Heart left ventricle (tissue), 16 donors: ENCODE results near the gene CLTC. TPM values are rescaled to one million over a fixed set of nuclear protein-coding genes. Genes with fewer than 3 reads are reported as not detected.

ENCODE experiments used
- ATAC-seq, 4 donors: fragments of 200-7000 bp; cut with Tn5 transposase; one replicate each; pipeline ENCODE4 v1.9.1; 2020 to 2022; ENCODE audit warnings: moderate library complexity in 4 of 4, mild to moderate bottlenecking in 3 of 4, moderate number of reproducible peaks in 1 of 4
- DNase-seq, 5 donors: peaks; one replicate each; pipeline ENCODE4 v3.0.0-alpha.2; 2020
- H3K27ac ChIP-seq, 12 donors: fragments of 200-600 bp; sonication (generic) in 4 of 12; one replicate each; pipeline versions ENCODE4 v1.5.0 to v1.8.0; 2016 to 2022; ENCODE audit warnings: mild to moderate bottlenecking in 2 of 12
- H3K27me3 ChIP-seq, 9 donors: fragments of 200-600 bp; sonication (generic) in 2 of 9; one replicate each; pipeline versions ENCODE4 v1.5.1 to v1.8.0; 2016 to 2022; ENCODE audit warnings: mild to moderate bottlenecking in 3 of 9
- H3K36me3 ChIP-seq, 9 donors: fragments of 200-600 bp; sonication (generic) in 2 of 9; one replicate each; pipeline versions ENCODE4 v1.5.0 to v1.8.0; 2018 to 2022; ENCODE audit warnings: mild to moderate bottlenecking in 2 of 9
- H3K4me1 ChIP-seq, 12 donors: fragments of 200-600 bp; sonication (generic) in 4 of 12; one replicate each; pipeline versions ENCODE4 v1.5.0 to v1.8.0; 2016 to 2022; ENCODE audit warnings: mild to moderate bottlenecking in 3 of 12
- H3K4me3 ChIP-seq, 12 donors: fragments of 200-600 bp; sonication (generic) in 4 of 12; one replicate each; pipeline versions ENCODE4 v1.5.0 to v1.8.0; 2017 to 2022; ENCODE audit warnings: mild to moderate bottlenecking in 9 of 12, moderate library complexity in 4 of 12
- H3K9me3 ChIP-seq, 12 donors: fragments of 200-600 bp; sonication (generic) in 4 of 12; one replicate each; pipeline versions ENCODE4 v1.5.0 to v1.8.0; 2016 to 2022; ENCODE audit warnings: mild to moderate bottlenecking in 1 of 12
- POLR2A ChIP-seq, 2 donors: fragments of 450-650 bp; IDR thresholded peaks; one replicate each; pipeline ENCODE4 v1.6.1; 2017; ENCODE audit warnings: antibody characterized with exemption in 2 of 2, mild to moderate bottlenecking in 2 of 2, moderate library complexity in 2 of 2
- WGBS, 4 donors: extraction: QIAGEN DNeasy Blood & Tissue Kit in 2 of 4; methylation state at CpG; one replicate each; pipeline versions ENCODE4 v1.1.5 to v1.1.7; 2013 to 2018; 5-methylcytosine and 5-hydroxymethylcytosine counted together
- intact Hi-C, 10 donors: fragments of 100-400 bp; cut with DNase I; formaldehyde crosslinking; loops; one replicate each; pipeline versions ENCODE4 v1.11.1 to v1.14.2; 2022
- polyA plus RNA-seq, 2 donors: library from polyadenylated mRNA; stranded (reverse); fragments of 200-250 nt; gene quantifications; one replicate each; pipeline ENCODE4 v1.2.3, GENCODE V29; 2013
- total RNA-seq, 9 donors: library from RNA; depleted of rRNA in 2 of 9; stranded (reverse); fragments of >200 nt in 2 of 9; fragmentation: NEBNext Ultra II Directional in 3 of 9; extraction: Animal tissue kit (Norgen Biotek cat#: 25700) in 3 of 9; gene quantifications; one replicate each; pipeline versions ENCODE4 v1.1.0 to v1.2.4, GENCODE V29; 2016 to 2023
- TF ChIP-seq, protein P1 (sequence below), 12 donors: fragments of 200-600 bp; sonication (generic) in 4 of 12; IDR thresholded peaks; one replicate each; pipeline versions ENCODE4 v1.5.0 to v1.8.0; 2018 to 2022; ENCODE audit warnings: antibody characterized with exemption in 12 of 12, mild to moderate bottlenecking in 5 of 12
- donor health status: ischemic (EF 13 %, LVEDD 7.1; RV severe dilation, severe dysfunction).
- donor health status: healthy with polysubstance abuse.
- donor health status: DM: no; HTN: yes; CAD: no.
- donor health status: DM: no; HTN: no; CAD: no.
- donor health status: ischemic (EF 25% LVEDD 6.9; RV normal size, moderate dysfunction).
- donor health status: ischemic (EF 25% LVEDD 5.7; RV mildly dilated, moderate dysfunction).
- donor health status: healthy.
- donor health status: DM: yes; HTN: yes; CAD: no.
- donor health status: ischemic (EF 35%, LVEDD 5.7; RV mildly dilated, moderate dysfunction).
- donor health status: nonischemic (EF 11% LVEDD 7.7; RV severe dilation, severe dysfunction).
- donor health status: DM: yes; HTN: yes; CAD: no.
- donor health status: PGD.
- donor health status: ischemic (EF 29% LVEDD 5.4; RV normal size, mild dysfunction).
- donor health status: nonischemic (EF 23%, LVEDD 6.1; RV moderate dilation, normal function).

CLTC gene
- total and polyA plus RNA-seq, 11 donors: 49.8 to 242 (median 178) TPM

DNA sequence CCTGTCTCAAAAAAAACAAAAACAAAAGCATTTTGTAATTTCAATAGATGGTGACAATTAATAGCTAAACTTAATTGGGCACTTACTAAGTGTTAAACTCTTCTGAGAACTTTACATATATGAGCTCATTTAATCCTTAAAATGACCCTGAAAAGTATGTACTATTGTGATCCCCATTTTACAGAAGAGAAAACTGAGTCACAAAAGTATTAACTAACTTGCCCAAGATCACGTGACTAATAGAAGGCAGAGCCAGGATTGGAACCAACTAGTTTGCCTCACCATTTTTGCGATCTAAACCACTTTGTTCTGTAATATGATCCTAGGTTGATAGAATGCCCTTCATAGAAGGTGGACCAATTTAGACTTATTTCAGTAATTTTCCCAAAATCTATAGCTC lies 114.0 kb downstream of the CLTC start:
- no peak for ATAC-seq
- peaks cover 0 to 57% (median 42%) of the 10 kb centered on the region in 9 donors for H3K36me3 ChIP-seq
- peaks cover 0 to 20% (median 0%) of the 10 kb centered on the region in 12 donors for H3K4me1 ChIP-seq
- H3K27ac ChIP-seq: no peak overlapping the region
- no peaks in the 10 kb centered on the region for H3K9me3 ChIP-seq
- no peak for DNase-seq
- TF ChIP-seq POLR2A (IDR thresholded peaks at IDR 0.05): no peak
- TF ChIP-seq, protein P1, sequence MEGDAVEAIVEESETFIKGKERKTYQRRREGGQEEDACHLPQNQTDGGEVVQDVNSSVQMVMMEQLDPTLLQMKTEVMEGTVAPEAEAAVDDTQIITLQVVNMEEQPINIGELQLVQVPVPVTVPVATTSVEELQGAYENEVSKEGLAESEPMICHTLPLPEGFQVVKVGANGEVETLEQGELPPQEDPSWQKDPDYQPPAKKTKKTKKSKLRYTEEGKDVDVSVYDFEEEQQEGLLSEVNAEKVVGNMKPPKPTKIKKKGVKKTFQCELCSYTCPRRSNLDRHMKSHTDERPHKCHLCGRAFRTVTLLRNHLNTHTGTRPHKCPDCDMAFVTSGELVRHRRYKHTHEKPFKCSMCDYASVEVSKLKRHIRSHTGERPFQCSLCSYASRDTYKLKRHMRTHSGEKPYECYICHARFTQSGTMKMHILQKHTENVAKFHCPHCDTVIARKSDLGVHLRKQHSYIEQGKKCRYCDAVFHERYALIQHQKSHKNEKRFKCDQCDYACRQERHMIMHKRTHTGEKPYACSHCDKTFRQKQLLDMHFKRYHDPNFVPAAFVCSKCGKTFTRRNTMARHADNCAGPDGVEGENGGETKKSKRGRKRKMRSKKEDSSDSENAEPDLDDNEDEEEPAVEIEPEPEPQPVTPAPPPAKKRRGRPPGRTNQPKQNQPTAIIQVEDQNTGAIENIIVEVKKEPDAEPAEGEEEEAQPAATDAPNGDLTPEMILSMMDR (IDR thresholded peaks at IDR 0.05): no peak
- no peaks in the 10 kb centered on the region for H3K27me3 ChIP-seq
- WGBS, 4 donors: 96 to 99% (median 97%) methylated on average over 2 of the region's 2 CpGs
- H3K4me3 ChIP-seq: no peak overlapping the region
- intact Hi-C loops: loop anchor here in 1 of 10 donors (10.0 kb wide), 1 partner anchor 311 kb away; no protein-coding TSS in a partner anchor

DNA sequence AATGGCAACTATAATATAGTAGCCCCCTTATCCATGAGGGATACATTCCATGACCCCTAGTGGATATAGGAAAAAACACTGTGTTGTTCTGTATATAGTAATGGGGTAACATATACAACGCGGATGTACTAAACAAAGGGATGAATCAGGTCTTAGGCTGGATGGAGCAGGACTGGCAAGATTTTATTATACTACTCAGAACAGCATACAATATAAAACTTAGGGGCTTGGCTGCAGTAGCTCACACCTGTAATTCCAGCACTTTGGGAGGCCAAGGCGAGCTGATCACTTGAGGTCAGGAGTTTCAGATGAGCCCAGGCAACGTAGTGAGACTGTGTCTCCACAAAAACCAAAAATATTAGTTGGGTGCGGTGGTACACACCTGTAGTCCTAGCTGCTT lies 114.5 kb downstream of the CLTC start:
- intact Hi-C loops: loop anchor here in 1 of 10 donors (10.0 kb wide), 1 partner anchor 311 kb away; no protein-coding TSS in a partner anchor
- no peaks in the 10 kb centered on the region for H3K27me3 ChIP-seq
- peaks cover 0 to 62% (median 47%) of the 10 kb centered on the region in 9 donors for H3K36me3 ChIP-seq
- DNase-seq (no peak), ATAC-seq (no peak)
- TF ChIP-seq POLR2A (IDR thresholded peaks at IDR 0.05): no peak
- TF ChIP-seq, protein P1 (IDR thresholded peaks at IDR 0.05): no peak
- no peaks in the 10 kb centered on the region for H3K9me3 ChIP-seq
- no peak overlapping the region for H3K27ac ChIP-seq
- WGBS, 4 donors: 98 to 99% (median 99%) methylated on average over 5 of the region's 5 CpGs
- peaks cover 0 to 15% (median 0%) of the 10 kb centered on the region in 12 donors for H3K4me1 ChIP-seq
- H3K4me3 ChIP-seq: no peak overlapping the region

DNA sequence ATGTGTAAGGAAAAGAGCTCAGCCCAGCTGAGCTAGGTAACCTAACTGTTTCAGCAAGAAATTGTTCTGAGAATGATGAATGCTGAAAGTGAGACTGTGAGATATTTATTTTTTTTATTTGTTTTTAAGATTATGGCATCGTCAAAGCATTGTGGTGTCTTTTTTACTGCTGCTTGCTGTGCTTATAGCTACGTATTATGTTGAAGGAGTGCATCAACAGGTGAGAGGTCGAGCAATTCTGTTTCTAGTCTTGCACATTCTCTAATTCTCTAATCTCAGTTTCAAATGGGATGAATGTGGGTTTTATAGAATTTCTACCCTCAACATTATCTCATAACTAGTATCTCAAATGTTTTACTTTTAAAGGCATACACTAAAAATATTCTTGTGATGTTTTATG lies 117.6 kb downstream of the CLTC start:
- DNase-seq: no peak
- TF ChIP-seq POLR2A (IDR thresholded peaks at IDR 0.05): no peak
- TF ChIP-seq, protein P1 (IDR thresholded peaks at IDR 0.05): no peak
- H3K9me3 ChIP-seq: no peaks in the 10 kb centered on the region
- intact Hi-C loops: loop anchor here in 2 of 10 donors (5.0 to 10.0 kb wide), 2 partner anchors 307 to 315 kb away; no protein-coding TSS in a partner anchor
- no peak overlapping the region for H3K27ac ChIP-seq
- no peaks in the 10 kb centered on the region for H3K27me3 ChIP-seq
- WGBS, 4 donors: 95 to 96% (median 96%) methylated on average over 3 of the region's 3 CpGs
- no peak overlapping the region for H3K4me3 ChIP-seq
- no peak for ATAC-seq
- H3K4me1 ChIP-seq: peaks cover 0 to 6% (median 0%) of the 10 kb centered on the region in 12 donors
- peaks cover 0 to 80% (median 61%) of the 10 kb centered on the region in 9 donors for H3K36me3 ChIP-seq

DNA sequence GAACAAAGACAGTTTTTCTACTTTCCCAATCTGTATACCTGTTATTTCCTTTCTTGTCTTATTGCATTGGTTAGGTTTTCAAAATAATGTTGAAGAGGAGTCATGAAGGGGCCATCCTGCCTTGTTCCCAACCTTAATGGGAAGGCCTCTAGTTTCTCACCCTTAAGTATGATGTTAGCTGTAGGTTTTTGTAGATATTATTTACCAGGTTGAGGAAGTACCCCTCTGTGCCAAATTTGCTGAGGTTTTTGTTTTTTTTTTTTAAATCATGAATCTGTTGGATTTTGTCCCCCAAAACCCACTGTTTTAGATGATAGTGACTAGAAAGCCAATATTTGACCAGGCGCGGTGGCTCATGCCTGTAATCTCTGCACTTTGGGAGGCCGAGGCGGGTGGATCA lies 124.1 kb downstream of the CLTC start:
- peaks cover 0 to 8% (median 0%) of the 10 kb centered on the region in 12 donors for H3K4me1 ChIP-seq
- H3K9me3 ChIP-seq: peaks cover 0 to 11% (median 0%) of the 10 kb centered on the region in 12 donors
- 93 to 99% (median 98%) methylated on average over 4 of the region's 4 CpGs for WGBS, 4 donors
- TF ChIP-seq POLR2A (IDR thresholded peaks at IDR 0.05): no peak
- TF ChIP-seq, protein P1 (IDR thresholded peaks at IDR 0.05): no peak
- no peaks in the 10 kb centered on the region for H3K27me3 ChIP-seq
- intact Hi-C loops: loop anchor here in 1 of 10 donors (10.0 kb wide), 1 partner anchor 59 kb away; no protein-coding TSS in a partner anchor
- ATAC-seq (no peak), DNase-seq (no peak)
- no peak overlapping the region for H3K4me3 ChIP-seq
- H3K36me3 ChIP-seq: peaks cover 0 to 53% (median 22%) of the 10 kb centered on the region in 9 donors
- no peak overlapping the region for H3K27ac ChIP-seq
